Sigmoid colon (tissue), 4 donors: Measurements from ENCODE around the gene LAMTOR4.

ENCODE experiments used
- CTCF ChIP-seq, 4 experiments: fragments of 450-650 bp in 3 of 4; fragments of 200-600 bp in 1 of 4; IDR thresholded peaks; one replicate each; pipeline ENCODE4 v1.5.1; 2016 to 2019; ENCODE audit warnings: antibody characterized with exemption in 4 of 4, mild to moderate bottlenecking in 3 of 4, moderate library complexity in 2 of 4
- POLR2AphosphoS5 ChIP-seq, 4 donors: sonication (generic); formaldehyde crosslinking; IDR thresholded peaks; one replicate each; pipeline ENCODE4 v1.6.1; 2017; ENCODE audit warnings: antibody characterized with exemption in 4 of 4

- TF ChIP-seq POLR2AphosphoS5 (IDR thresholded peaks at IDR 0.05) (no peak), CTCF (IDR thresholded peaks at IDR 0.05) (no peak)
Measured at GRCh38 chr7:100174582-100174981, 25.9 kb downstream of the LAMTOR4 start.
